ENCODE data around the gene FBRSL1.
"Not testable (repeated sequence)": the region's sequence is repeated elsewhere in the genome, so short reads cannot be mapped to it uniquely, and the experiment has no call there.

The FBRSL1 gene

DNA sequence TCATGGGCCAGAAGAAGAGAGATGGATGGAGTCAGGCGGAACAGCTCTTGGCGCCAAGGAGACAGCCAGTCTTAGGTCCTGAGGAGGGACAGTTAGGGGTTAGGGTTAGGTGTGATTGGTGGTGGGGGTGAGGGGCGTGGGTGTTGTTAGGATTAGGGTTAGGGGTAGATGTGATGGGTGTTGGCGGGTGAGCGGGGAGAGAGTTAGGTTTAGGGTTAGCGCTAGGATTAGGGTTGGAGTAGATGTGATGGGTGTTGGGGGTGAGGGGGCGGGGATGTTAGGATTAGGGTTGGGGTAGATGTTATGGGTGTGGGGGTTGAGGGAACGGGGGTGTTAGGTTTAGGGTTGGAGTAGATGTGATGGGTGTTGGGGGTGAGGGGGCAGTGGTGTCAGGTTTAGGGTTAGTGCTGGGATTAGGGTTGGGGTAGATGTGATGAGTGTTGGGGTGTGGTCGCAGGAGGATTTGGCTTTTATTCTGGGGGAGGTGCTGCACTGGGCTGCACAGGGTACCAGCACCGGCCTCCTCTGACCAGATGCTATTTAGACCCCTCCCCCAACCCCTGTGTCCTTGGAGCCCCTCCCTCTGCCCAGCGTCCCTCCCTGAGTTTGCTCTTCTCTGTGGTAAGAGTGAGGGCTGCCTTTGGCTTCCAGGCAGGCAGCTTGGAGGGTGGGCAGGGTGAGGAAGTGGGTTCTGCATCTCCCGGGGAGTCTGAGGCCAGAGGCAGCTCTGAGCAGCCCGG lies 35.6 kb upstream of the FBRSL1 start:
- no peak for DNase-seq

DNA sequence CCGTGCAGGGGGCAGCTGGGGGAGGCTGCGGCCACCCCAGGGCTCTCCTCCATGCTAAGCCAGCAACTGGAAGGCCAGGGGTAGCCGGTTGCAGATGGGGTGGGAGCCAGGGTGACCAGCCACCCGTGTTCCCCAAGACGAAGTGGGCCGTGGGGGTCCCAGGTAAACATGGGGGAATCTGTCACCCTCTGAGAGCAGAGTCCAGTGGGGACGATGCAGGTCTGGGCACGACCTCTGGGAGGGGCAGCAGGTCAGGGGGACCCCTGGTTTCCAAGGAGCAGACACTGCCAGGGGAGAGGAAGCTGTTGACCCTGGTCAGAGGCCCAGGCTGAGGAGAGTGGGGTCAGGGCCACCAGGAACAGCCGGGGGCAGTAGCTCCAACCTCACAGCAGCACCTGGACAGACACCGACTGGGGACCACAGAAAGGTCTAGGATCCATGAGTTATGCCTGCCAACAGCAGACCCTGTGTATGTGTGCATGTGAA lies 35.0 kb upstream of the FBRSL1 start:
- no peak for DNase-seq

DNA sequence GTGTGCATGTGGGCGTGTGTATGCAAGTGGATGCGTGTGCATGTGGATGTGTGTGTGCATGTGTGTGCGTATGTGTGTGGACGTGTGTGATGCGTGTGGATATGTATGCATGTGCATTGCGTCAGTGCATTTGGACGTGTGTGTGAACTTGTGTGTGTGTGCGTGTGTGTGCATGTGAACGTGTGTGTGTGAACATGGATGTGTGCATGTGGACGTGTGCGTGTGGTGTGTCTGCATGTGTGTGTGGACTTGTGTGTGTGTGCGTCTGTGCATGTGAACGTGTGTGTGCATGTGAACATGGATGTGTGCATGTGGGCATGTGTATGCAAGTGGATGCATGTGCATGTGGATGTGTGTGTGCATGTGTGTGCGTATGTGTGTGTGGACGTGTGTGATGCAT lies 34.4 kb upstream of the FBRSL1 start:
- DNase-seq = no peak

DNA sequence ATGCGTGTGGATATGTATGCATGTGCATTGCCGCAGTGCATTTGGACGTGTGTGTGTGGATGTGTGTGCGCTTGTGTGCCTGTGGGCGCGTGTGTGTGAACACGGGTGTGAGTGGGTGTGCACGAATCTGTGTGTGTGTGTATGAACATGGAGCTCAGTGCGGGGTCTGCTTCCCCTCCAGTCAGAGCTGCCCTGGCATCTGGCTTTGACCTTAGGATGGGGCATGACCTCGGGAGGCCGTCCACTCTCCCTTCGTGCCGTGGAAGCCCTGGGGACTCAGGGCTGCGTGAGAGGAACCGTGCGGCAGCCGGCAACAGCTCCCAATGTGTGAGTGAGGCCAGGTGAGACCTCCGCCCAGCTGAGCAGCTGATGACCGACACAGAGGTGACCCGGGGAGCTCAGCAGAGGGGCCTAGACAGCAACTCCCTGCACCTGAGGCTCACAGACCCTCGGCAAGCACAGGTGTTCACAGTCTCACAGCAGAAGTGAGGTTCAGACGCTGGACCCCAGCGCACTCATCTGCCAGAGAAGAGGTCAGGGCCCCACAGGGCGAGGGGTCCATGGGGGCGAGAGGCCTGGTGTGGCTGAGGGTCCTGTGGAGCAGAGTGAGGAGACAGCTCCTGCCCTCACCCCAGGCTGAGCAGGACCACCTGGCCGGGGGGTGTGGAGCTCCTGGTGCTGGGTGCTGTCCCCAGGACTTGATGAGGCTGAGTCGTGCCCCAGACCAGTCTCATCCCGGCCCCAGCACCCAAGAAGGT lies 33.6 kb upstream of the FBRSL1 start:
- DNase-seq = no peak

DNA sequence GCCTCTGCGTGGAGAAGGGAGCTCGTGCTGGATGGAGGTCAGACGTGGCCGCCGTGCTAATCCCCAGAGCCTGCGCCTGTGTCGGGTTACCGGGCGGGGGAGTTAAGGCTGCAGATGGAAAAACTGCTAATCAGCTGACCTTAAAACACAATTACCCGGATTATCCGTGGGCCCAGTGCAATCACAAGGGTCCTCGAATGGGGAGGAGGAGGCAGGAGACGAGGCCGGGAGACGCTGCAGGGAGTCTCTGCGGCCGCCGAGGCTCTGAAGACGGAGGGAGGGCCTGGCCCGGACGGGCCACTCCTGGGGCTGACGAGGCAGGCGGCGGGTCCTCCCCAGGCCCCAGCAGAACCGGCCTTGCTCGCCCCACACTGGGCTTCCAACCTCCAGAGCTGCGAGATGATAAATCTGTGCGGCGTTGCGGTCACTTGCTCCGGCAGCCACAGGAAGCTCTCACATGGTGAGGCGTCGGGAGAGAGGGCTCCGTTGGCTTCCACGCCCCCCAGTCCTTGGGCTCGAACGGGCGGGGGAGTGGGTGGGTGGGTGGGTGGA lies 32.9 kb upstream of the FBRSL1 start:
- no peak for DNase-seq

DNA sequence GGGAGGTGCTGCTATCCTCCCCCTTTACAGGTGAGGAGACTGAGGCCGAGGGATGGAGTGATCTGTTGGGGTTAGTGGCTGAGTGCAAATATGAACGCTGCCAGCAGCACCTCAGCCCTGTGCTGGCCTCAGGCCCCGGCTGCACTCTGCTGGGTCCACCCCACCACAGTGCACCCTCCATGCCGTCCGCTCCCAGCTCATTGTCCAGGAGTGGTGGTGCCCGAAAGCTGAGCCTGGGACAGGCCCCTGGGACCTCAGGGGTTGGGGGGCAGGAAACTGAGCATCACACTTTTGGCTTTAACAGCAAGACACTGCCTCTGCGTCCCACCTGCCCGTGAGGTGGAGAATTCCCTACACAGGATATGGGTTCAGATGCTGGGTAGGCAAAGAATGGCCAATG lies 31.5 kb upstream of the FBRSL1 start:
- no peak for DNase-seq

DNA sequence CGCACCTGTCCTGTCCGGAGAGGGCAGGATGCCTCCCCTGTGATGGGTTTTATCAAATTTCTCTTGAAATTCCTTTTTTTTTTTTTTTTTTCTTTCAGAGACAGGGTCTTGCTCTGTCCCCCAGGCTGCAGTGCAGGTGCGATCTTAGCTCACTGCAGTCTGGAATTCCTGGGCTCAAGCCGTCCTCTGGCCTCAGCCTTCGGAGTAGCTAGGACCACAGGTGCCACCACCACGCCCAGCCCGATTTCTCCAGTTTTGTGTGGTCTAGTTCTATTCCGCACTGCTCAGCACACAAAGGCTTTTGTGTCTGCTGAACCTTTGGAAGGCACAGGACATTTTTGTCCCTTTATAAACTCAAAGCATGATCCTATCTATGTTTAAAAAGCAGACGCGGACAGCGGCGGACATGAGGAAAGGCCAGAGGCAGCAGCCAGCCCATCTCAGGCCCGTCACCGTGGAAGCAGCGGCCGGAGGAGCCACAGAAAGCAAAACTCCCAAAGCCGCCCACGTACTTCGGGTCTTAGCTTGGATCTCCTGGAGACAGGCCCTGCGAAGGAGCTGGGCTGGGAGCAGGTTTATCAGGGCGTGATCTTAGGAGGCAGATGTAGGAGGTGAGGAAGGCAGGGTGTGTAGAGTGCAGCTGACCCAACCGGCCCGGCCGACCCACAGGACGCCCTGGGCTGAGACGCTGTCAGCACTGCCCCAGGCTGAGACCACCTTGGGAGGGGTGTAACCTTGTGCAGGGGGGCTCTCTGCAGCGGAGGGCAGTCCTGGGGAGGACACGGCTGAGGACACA lies 30.9 kb upstream of the FBRSL1 start:
- DNase-seq = no peak

DNA sequence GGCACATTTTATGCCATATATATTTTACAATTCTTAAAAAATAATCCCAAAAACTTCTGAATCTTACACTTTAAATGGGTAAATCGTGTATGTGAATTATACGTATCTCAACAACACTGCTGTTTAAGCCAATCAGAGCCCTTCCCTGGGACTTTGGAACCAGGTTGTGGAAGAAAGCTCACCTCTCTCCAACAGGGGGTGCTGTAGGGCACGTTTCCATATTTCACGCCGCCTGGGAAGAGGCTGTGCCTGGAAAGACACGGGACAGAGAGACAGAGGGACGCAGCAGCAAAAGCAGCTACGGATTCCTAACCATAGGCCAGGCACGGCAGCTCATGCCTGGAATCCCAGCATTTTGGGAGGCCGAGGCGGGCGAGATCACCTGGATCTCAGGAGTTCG lies 29.4 kb upstream of the FBRSL1 start:
- no peak for DNase-seq

DNA sequence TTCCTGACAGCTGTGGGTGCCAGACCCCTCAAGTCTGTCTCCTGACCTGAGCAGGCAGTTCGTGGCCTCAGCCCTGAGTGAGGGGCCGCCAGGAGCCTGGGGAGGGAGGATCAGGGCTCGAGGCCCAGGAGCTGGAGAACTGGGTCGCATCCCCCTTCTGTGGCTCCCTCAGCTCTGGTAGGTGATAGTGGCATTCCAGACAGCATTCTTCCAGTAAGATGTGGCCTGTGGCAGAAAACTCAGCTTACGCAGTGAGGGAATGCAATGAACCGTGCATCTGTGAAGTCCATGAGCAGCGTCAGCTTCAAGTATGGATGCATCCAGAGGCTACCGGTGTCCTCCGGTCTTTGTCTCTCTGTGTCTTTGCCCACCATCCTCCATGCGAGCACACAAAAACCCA lies 28.4 kb upstream of the FBRSL1 start:
- DNase-seq = no peak

DNA sequence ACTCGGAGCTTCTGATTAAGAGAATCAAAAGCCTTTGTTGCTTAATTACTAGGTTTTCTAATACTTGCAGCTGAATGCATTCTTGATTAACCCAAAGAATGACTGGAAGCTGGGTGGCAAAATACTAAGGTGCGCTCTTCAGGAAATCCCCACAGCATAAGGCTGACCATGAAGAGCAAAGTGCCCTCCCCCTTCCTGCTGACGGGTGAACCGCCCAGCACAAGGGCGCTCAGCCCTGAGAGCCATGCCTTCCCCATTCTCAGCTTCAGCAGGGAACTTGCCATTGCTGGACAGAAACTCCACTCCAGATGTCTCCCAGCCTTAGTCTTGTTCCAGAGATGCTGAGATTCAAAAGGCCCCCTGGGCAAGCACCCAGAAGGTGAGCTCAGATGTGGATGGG lies 27.2 kb upstream of the FBRSL1 start:
- no peak for DNase-seq

DNA sequence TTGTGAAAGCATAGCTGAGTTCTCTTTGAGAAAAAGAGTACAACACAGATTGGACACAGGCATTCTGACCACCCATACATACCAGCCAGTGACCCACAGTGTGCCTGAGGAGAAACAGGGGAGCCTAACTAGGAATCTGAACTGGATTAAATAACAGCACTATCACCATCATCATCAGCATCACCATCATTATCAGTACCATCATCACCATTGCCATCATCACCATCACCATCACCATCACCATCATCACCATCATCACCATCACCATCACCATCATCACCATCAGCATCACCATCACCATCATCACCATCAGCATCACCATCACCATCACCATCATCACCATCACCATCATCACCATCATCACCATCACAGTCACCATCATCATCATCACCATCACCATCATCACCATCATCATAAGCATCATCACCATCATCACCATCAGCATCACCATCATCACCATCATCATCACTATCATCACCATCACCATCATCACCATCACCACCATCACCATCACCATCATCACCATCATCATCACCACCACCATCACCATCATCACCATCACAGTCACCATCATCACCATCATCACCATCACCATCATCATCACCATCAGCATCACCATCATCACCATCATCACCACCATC lies 26.5 kb upstream of the FBRSL1 start:
- not testable (repeated sequence) for DNase-seq

DNA sequence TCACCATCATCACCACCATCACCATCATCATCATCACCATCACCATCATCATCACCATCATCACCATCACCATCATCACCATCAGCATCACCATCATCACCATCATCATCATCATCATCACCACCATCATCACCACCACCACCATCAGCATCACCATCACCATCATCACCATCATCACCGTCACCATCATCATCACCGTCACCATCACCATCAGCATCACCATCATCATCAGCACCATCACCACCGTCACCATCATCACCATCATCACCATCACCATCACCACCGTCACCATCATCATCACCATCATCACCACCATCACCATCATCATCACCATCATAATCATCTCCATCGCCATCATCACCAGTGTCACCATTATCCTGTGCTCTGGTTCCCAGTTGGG lies 25.6 kb upstream of the FBRSL1 start:
- not testable (repeated sequence) for DNase-seq

DNA sequence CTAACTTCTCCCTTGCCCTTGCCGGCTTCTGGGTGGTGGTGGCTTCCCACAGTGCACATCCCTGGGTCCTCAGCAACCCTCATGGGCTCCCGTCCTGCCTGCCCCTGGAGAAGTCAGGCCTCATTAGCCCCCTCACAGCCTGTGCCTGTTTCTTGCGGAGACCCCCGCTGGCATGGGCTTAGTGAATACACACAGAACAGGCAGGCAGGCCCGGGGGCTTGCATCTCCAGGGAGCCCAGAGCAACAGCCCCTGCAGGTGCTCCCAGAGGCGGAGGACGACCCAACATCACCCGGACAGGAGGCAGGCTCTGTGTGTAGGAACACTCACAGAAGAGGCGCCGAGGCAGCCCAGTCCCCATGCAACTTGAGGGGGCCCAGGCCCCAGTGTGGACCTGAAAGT lies 25.1 kb upstream of the FBRSL1 start:
- no peak for DNase-seq

DNA sequence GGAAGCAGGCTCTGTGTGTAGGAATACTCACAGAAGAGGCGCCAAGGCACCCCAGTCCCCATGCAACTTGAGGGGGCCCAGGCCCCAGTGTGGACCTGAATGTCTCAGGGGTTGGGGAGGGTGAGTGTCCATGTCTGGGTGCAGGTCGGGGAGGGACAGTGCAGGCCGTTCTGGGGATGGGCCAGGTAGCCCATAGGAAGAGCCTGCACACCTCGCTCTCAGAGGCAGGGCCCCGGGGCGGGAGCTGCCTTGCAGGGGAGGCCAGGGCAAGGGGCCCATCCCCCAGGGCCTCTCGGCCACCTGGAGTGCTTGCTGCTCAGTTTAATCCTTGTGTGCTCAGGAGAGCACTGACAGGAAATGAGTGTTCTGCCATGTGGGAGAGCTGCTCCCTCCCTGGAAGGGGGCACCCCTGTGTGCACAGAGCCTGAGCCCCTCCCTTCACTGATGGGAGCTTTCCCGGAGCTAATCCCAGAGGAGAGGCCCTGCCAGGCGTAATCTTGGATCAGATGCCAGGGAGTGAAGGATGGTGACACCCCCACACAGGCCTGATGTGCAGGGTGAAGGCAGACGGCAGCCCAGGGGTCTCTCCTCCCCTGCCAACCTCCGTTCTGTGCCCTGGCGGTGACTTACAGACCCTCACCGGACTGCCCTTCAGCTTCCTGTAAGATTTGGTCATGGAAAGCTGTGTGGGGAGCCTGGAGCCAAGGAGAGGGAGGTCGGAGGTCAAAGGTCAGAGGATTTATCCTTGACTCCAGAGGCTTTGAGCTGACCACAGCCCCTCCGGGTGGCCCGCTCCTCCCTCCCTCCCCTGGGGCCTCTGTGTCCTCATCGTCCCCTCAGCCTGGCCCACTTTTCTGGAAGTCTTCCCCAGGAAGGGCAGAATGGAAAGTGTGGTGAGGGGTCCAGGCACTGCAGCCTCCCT lies 24.4 kb upstream of the FBRSL1 start:
- DNase-seq = peak; percentile 64

DNA sequence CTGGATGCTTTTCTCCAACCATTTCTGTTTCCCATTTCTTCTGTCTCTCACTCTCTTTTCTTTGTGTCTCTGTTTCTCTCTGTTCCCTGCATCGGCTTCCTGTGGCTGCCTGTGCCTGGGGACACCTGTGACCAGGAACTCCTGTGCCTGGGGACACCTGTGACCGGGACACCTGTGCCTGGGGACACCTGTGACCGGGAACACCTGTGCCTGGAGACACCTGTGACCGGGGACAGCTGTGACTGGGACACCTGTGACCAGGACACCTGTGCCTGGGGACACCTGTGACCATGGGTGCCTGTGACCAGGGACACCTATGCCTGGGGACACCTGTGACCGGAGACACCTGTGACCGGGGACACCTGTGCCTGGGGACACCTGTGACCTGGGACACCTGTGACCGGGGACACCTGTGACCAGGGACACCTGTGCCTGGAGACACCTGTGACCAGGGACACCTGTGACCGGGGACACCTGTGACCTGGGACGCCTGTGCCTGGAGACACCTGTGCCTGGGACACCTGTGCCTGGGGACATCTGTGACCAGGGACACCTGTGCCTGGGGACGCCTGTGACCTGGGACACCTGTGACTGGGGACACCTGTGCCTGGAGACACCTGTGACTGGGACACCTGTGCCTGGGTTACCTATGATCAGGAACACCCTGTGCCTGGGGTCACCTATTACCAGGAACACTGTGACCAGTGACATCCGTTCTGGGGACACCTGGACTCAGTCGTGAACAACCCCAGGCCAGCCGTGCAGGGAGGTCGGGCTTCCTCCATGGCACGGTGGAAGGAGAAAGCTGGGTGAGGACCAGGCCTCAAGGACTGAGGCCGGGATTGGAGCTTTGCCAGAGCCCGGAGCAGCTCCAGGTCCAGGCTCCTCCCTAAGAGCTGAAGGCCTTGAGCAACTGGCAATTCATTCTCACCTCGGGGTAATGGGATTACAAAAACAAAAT lies 23.4 kb upstream of the FBRSL1 start:
- no peak for DNase-seq

DNA sequence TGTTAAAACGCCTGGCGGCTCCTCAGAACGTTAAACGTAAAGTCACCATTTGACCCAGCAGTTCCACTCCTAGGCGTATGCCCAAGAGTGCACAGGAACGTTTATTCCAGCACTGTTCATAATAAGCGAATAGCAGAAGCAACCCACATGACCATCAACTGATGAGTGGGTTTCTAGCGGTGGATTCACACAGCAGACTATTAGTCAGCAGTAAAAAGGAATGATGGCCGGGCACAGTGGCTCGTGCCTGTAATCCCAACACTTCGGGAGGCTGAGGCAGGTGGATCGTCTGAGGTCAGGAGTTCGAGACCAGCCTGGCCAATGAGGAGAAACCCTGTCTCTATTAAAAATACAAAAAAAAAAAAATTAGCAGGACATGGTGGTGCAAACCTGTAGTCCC lies 22.4 kb upstream of the FBRSL1 start:
- DNase-seq = no peak

DNA sequence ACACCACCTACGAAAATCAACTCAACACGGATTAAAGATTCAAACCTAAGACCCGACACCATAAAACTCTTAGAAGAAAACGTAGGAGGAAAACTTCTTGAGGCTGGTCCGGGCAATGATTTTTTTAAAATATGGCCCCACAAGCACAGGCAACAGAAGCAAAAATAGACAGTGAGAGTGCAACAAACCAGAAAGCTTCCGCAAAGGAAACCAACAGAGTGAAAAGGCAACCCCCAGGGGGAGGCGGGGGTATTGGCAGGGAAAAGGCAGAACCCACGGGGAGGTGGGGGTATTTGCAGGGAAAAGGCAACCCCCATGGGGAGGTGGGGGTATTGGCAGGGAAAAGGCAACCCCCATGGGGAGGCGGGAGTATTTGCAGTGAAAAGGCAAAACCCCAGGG lies 20.5 kb upstream of the FBRSL1 start:
- DNase-seq = no peak

DNA sequence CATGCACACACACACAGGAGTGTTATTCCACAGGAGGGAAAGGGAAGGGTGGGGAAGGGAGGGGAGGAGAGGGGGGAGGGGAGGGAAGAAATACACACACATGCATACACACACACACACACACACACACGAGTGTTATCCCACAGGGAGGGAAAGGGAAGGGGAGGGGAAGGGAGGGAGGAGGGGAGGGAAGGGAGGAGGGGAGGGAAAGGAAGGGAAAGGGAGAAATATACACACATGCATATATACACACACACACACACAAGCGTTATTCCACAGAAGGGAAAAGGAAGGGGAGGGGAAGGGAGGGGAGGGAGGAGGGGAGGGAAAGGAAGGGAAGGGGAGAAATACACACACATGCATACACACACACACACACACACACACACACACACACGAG lies 19.6 kb upstream of the FBRSL1 start:
- no peak for DNase-seq

DNA sequence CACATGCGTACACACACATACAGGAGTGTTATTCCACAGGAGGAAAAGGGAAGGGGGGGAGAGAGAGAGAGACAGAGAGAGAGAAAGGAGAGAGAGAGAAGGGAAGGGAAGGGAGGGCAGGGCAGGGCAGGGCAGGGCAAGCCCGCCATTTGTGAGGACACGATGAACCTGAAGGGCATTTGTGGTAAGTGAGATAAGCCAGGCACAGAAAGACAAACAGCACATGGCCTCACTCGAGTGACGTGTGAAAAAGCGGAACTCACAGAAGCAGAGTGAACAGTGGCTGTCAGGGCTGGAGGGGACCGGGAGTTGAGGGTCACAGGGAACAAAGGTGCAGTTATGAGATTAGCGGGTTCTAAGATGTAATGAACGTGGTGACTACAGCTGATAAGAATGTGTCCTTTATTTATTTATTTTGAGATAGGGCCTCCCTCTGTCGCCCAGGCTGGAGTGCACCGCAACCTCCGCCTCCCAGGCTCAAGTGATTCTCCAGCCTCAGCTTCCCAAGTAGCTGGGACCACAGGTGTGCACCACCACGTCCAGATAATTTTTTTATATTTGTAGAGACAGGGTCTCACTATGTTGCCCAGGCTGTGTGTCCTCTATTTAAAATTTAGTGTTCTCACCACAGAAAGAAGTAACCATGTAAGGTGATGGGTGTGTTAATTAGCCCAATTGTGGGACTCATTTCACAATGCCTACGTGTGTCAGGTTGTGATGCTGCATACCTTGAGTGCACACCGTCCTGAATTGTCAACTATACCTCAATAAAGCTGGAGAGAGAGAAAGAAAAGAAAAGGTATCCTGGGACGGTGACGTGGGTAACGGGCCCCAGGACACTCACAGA lies 18.7 kb upstream of the FBRSL1 start:
- DNase-seq = no peak

DNA sequence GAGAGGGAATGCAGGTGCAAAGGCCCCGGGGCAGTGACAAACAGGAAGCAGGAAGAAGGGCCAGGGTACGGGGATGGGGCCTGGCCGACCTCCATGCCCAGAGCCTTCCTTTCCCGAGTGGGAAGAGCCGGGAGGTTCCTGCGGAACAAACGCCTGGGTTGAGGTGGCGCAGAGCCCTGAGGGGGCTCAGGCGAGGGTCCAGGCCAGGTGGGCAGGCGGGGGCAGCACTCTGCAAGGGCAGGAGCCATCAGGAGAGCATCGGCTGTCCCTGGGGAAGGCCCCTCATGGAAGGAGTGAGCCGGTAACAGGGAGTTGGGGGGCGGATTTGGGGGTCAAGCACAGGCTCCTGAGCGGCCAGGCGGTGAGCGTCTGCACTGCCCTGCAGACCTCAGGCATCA lies 18.1 kb upstream of the FBRSL1 start:
- DNase-seq = no peak

All from NCI-H524 treated with DMSO at 0.1 percent for 48 hours (cell line).